ENCODE data around the gene GNAT2.

DNA sequence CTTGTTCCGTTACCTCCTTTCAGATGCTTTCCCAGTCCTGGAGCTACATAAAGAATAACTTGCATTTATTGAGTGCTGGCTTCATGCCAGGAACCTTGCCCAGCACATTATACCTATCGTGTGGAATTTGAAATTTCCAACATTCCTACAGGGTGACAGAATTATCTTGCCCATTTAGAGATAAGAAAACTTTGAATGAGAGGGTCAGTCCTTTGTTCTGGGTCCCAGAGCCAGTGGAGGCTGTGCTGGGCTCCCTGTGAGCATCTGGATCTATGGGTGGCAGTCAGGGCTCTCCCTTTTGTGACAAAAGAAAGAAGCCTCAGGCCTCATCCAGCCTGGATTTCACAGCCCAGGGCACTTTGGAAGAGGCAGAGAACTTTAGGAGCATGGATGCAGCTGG is 39.7 kb upstream of the GNAT2 start:
- TF ChIP-seq, protein P1, sequence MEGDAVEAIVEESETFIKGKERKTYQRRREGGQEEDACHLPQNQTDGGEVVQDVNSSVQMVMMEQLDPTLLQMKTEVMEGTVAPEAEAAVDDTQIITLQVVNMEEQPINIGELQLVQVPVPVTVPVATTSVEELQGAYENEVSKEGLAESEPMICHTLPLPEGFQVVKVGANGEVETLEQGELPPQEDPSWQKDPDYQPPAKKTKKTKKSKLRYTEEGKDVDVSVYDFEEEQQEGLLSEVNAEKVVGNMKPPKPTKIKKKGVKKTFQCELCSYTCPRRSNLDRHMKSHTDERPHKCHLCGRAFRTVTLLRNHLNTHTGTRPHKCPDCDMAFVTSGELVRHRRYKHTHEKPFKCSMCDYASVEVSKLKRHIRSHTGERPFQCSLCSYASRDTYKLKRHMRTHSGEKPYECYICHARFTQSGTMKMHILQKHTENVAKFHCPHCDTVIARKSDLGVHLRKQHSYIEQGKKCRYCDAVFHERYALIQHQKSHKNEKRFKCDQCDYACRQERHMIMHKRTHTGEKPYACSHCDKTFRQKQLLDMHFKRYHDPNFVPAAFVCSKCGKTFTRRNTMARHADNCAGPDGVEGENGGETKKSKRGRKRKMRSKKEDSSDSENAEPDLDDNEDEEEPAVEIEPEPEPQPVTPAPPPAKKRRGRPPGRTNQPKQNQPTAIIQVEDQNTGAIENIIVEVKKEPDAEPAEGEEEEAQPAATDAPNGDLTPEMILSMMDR (IDR thresholded peaks at IDR 0.05) = no peak
- TF ChIP-seq POLR2A (IDR thresholded peaks at IDR 0.05) = no peak
